Skeletal muscle tissue (tissue), 4 donors: Measurements from ENCODE around the gene ZNF780A. TPM values are rescaled to one million over a fixed set of nuclear protein-coding genes. Genes with fewer than 3 reads are reported as not detected.
"Not testable (repeated sequence)": the region's sequence is repeated elsewhere in the genome, so short reads cannot be mapped to it uniquely, and the experiment has no call there.

ENCODE experiments used
- H3K27ac ChIP-seq: one replicate; pipeline ENCODE4 v1.7.0; 2013; ENCODE audit warnings: mild to moderate bottlenecking, low read depth, low read length, inconsistent platforms
- H3K27me3 ChIP-seq, 3 donors: one replicate each; pipeline ENCODE4 v1.7.0; 2013; ENCODE audit warnings: low read length in 3 of 3; ENCODE audit not compliant: control insufficient read depth in 3 of 3, insufficient read depth in 3 of 3
- H3K36me3 ChIP-seq, 3 donors: one replicate each; pipeline ENCODE4 v1.7.0; 2013; ENCODE audit warnings: low read length in 3 of 3; ENCODE audit not compliant: control insufficient read depth in 3 of 3, insufficient read depth in 3 of 3
- H3K4me1 ChIP-seq, 3 donors: one replicate each; pipeline ENCODE4 v1.7.0; 2013; ENCODE audit warnings: low read length in 3 of 3, mild to moderate bottlenecking in 3 of 3; ENCODE audit not compliant: control insufficient read depth in 3 of 3, insufficient read depth in 3 of 3
- H3K4me3 ChIP-seq, 3 donors: one replicate each; pipeline ENCODE4 v1.7.0; 2013; ENCODE audit warnings: low read length in 3 of 3
- H3K9ac ChIP-seq, 3 donors: one replicate each; pipeline ENCODE4 v1.7.0; 2013; ENCODE audit warnings: low read length in 3 of 3, mild to moderate bottlenecking in 3 of 3, moderate library complexity in 2 of 3, low read depth in 1 of 3
- H3K9me3 ChIP-seq, 3 donors: one replicate each; pipeline ENCODE4 v1.7.0; 2013; ENCODE audit warnings: low read length in 3 of 3; ENCODE audit not compliant: control insufficient read depth in 3 of 3
- total RNA-seq: library from RNA; depleted of rRNA; stranded (reverse); fragments of >200 nt; gene quantifications from one replicate; pipeline ENCODE4 v1.2.3, GENCODE V29; 2014
- donor health status: Osteomylitis.

ZNF780A gene
- total RNA-seq, 1 donor from 2014 or later: 14.6 TPM

DNA sequence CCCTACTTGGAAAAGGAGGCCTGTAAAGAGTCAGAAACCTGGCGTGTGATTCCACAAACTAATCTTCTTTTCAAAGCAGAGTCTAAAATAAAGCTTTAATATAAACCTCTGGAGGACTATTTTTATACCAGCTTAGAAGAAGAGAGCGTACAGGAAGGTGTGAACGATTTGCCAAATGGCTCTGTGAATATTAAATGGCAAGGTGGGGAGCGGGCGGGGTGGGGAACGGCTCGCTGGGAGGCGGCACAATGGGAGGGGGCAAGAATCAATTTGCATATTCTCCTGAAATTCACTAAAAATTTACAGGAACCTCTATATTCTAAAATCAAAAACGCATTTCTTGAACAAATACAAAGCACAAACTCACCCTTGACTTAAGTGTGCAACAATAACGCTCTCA is 35.7 kb downstream of the ZNF780A start:
- Histone ChIP-seq H3K9ac (peak overlapping the region; percentile 81 to 91 (median 82)), H3K27ac (peak overlapping the region; percentile 31), H3K4me1 (peaks cover 8 to 14% (median 8%) of the 10 kb centered on the region in 3 donors), H3K36me3 (peaks cover 4 to 6% (median 6%) of the 10 kb centered on the region in 3 donors), H3K27me3 (no peaks in the 10 kb centered on the region), H3K9me3 (peaks cover 0 to 14% (median 0%) of the 10 kb centered on the region in 3 donors), H3K4me3 (peak overlapping the region; percentile 91 to 99 (median 98))

DNA sequence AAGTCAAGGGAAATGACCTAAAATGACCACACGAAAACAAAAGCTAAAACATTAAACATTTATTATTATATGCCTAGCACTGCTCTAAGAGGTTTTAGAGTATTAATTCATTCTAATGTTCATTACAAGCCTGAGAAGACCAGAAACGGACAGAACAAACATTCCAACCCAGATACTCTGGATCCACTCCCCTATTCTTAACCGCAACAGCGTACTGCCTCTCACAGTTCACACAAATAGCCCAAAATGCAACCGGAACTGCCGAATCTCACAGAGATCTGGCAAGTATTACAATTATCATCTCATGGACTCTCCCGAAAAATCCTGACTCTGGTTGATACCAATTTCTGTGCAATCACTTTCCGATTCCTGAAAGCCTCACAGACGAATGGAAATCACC is 36.1 kb downstream of the ZNF780A start:
- Histone ChIP-seq H3K27me3 (no peaks in the 10 kb centered on the region), H3K27ac (no peak overlapping the region), H3K36me3 (peaks cover 4 to 9% (median 7%) of the 10 kb centered on the region in 3 donors), H3K4me1 (peaks cover 8 to 14% (median 8%) of the 10 kb centered on the region in 3 donors), H3K4me3 (peak overlapping the region; percentile 25 to 99 (median 91)), H3K9ac (no peak overlapping the region), H3K9me3 (peaks cover 0 to 11% (median 0%) of the 10 kb centered on the region in 3 donors)

DNA sequence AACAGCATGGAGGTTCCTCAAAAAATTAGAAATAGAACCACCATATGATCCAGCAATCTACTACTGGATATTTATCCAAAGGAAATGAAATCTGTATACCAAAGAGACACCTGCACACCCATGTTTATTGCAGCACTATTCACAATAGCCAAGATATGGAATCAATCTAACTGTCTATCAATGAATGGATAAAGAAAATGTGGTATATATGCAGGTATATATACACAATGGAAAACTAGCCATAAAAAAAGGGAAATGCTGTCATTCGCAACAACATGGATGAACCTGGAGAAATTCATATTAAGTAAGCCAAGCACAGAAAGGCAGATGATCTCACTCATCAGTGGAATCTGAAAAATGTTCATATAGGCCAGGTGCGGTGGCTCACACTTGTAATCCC is 37.3 kb downstream of the ZNF780A start:
- Histone ChIP-seq H3K27ac (no peak overlapping the region), H3K27me3 (no peaks in the 10 kb centered on the region), H3K9me3 (peaks cover 0 to 8% (median 0%) of the 10 kb centered on the region in 3 donors), H3K4me3 (no peak overlapping the region), H3K9ac (no peak overlapping the region), H3K4me1 (peaks cover 8 to 14% (median 8%) of the 10 kb centered on the region in 3 donors), H3K36me3 (peaks cover 10 to 18% (median 14%) of the 10 kb centered on the region in 3 donors)

DNA sequence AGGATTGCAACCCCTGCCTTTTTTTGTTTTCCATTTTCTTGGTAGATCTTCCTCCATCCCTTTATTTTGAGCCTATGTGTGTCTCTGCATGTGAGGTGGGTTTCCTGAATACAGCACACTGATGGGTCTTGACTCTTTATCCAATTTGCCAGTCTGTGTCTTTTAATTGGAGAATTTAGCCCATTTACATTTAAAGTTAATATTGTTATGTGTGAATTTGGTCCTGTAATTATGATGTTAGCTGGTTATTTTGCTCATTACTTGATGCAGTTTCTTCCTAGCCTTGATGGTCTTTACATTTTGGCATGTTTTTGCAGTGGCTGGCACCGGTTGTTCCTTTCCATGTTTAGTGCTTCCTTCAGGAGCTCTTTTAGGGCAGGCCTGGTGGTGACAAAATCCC is 49.0 kb downstream of the ZNF780A start:
- peaks cover 2 to 19% (median 10%) of the 10 kb centered on the region in 3 donors for H3K9me3 ChIP-seq
- not testable (repeated sequence) for H3K4me1 ChIP-seq

DNA sequence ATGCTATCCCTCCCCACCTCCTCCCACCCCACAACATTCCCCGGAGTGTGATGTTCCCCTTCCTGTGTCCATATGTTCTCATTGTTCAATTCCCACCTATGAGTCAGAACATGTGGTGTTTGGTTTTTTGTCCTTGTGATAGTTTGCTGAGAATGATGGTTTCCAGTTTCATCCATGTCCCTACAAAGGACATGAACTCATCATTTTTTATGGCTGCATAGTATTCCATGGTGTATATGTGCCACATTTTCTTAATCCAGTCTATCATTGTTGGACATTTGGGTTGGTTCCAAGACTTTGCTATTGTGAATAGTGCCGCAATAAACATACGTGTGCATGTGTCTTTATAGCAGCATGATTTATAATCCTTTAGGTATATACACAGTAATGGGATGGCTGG is 52.7 kb downstream of the ZNF780A start:
- not testable (repeated sequence) for H3K9ac ChIP-seq, H3K27ac ChIP-seq, H3K4me1 ChIP-seq, H3K27me3 ChIP-seq, H3K4me3 ChIP-seq
- Histone ChIP-seq H3K9me3 (peaks cover 22 to 36% (median 23%) of the 10 kb centered on the region in 3 donors), H3K36me3 (peaks cover 2 to 22% (median 7%) of the 10 kb centered on the region in 3 donors)

More for the DNA sequence above, 49.0 kb downstream of the ZNF780A start:
- H3K4me3 ChIP-seq, H3K9ac ChIP-seq, H3K27ac ChIP-seq, H3K27me3 ChIP-seq: not testable (repeated sequence)
- H3K36me3 ChIP-seq: peaks cover 19 to 38% (median 35%) of the 10 kb centered on the region in 3 donors

DNA sequence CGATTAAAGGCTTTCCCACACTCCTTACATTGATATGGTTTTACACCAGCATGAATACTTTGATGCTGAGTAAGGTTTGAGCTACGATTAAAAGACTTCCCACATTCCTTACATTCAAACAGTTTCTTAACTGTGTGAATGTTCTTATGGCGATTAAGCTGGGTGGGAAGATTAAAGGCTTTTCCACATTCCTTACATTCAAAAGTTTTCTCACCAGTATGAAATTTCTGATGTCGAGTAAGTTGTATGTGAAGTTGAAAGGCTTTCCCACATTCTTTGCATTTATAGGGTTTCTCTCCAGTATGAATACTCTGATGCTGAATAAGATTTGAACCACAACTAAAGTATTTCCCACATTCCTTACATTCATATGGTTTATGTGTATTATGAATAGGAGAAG is 54.7 kb downstream of the ZNF780A start:
- peaks cover 2 to 22% (median 7%) of the 10 kb centered on the region in 3 donors for H3K36me3 ChIP-seq
- H3K9me3 ChIP-seq: peaks cover 26 to 41% (median 27%) of the 10 kb centered on the region in 3 donors

DNA sequence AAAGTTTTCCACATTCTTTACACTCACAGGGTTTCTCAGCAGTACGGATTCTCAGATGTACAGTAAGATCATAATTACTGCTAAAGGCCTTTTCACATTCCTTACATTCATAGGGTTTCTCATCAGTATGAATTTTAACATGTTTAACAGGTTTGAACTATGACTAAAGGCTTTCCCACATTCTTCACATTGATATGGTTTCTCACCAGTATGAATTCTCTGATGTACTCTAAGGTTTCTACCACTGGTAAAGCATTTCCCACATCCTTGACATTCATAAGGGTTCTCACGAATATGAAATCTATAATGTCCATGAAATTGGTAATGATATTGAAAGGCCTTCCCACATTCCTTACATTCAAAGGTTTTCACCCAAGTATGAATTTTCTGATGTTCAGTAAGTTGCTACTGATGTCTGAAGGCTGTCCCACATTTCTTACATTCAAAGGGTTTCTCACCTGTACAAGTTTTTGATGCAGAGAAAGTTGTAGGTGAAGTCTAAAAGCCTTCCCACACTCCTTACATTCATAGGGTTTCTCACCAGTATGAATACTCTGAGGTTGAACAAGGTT is 56.7 kb downstream of the ZNF780A start:
- Histone ChIP-seq H3K9ac (no peak overlapping the region), H3K4me3 (no peak overlapping the region), H3K36me3 (peaks cover 2 to 22% (median 7%) of the 10 kb centered on the region in 3 donors), H3K27me3 (no peaks in the 10 kb centered on the region), H3K4me1 (no peaks in the 10 kb centered on the region), H3K9me3 (peaks cover 30 to 45% (median 30%) of the 10 kb centered on the region in 3 donors), H3K27ac (no peak overlapping the region)

More for the DNA sequence above, 54.7 kb downstream of the ZNF780A start:
- Histone ChIP-seq H3K27ac (no peak overlapping the region), H3K4me1 (no peaks in the 10 kb centered on the region), H3K9ac (no peak overlapping the region), H3K27me3 (no peaks in the 10 kb centered on the region), H3K4me3 (no peak overlapping the region)

DNA sequence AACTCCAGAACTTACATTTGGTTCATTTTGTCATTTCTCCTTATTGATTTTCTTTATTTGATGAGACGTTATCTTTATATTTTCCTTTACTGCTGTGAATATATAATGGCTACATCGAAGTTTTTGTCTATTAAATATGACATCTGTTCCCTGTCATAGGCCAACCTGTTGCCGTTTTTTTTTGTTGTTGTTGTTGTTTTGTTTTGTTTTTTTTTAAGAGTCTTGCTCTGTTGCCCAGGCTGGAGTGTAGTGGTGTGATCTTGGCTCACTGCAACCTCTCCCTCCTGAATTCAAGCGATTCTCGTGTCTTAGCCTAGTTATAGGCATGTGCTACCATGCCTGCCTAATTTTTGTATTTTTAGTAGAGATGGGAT is 64.2 kb downstream of the ZNF780A start:
- Histone ChIP-seq H3K4me3 (no peak overlapping the region), H3K27me3 (no peaks in the 10 kb centered on the region), H3K9me3 (peaks cover 20 to 42% (median 23%) of the 10 kb centered on the region in 3 donors), H3K27ac (no peak overlapping the region), H3K36me3 (no peaks in the 10 kb centered on the region), H3K9ac (no peak overlapping the region), H3K4me1 (no peaks in the 10 kb centered on the region)

DNA sequence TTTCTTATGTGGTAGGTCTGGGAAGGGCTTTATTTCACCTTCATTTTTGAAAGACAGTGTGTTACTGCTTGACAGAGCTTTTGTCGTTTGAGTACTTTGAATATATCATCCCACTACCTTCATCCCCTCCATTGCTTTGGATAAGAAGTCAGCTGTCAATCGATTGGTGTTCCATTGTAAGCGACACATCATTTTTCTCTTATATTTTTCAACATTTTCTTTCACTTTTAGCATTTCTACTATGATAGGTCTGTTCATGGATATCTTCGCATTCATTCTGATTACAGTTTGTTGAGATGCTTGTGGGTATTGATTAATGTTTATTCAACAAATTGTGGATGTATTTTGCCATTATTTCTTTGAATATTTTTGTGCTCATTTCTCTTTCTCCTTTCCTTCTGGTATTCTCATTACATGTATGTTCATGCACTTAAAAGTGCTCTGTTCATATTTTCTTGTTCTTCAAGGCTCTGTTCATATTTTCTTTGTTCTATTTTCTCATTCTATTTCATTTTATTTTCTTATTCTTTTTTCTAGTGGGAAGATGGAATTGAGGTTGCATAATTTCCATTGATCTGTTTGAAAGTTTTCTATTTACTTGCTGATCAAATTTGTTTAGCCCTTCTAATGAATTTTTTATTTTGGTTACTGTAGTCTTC is 64.7 kb downstream of the ZNF780A start:
- Histone ChIP-seq H3K9ac (no peak overlapping the region), H3K36me3 (no peaks in the 10 kb centered on the region), H3K4me3 (no peak overlapping the region), H3K9me3 (peaks cover 19 to 42% (median 22%) of the 10 kb centered on the region in 3 donors), H3K27ac (no peak overlapping the region), H3K4me1 (no peaks in the 10 kb centered on the region), H3K27me3 (no peaks in the 10 kb centered on the region)

DNA sequence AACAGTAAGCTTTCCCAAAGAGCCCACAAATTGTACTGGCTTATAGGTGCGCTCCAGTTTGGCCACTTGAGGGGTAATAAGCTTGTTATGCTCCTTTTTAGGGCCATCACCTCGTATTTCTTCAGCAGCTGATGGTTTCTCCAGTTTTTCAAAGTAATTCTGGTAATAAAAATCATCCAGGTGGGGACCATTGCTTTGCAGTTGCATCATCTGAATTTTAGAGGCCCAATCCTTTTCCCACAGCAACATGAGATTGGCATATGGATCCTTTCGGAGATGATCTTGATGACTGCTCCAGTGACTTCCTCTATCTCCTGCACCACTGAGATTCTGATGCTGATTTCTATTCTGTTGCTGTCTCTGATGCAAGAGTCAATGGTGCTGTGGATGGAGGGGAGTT is 66.8 kb downstream of the ZNF780A start:
- H3K9me3 ChIP-seq: peaks cover 16 to 42% (median 17%) of the 10 kb centered on the region in 3 donors

More for the DNA sequence above, 66.8 kb downstream of the ZNF780A start:
- H3K4me3 ChIP-seq: peak overlapping the region in 1 of 3 donors; percentile 26
- H3K36me3 ChIP-seq: no peaks in the 10 kb centered on the region
- no peak overlapping the region for H3K9ac ChIP-seq
- no peaks in the 10 kb centered on the region for H3K27me3 ChIP-seq
- H3K27ac ChIP-seq: no peak overlapping the region
- no peaks in the 10 kb centered on the region for H3K4me1 ChIP-seq
